Measurements from ENCODE around the gene DIRAS1. TPM values are rescaled to one million over a fixed set of nuclear protein-coding genes. Genes with fewer than 3 reads are reported as not detected.

Gene DIRAS1
- total and polyA plus RNA-seq, 5 donors, result 155 to 176 (median 170) TPM

GRCh38 chr19:2703077-2703437, 18.1 kb downstream of the DIRAS1 start:
- Histone ChIP-seq H3K27ac (ENCODE audit: low read length) (no peak overlapping the region), H3K4me3 (ENCODE audit: low read length) (peak overlapping the region; percentile 82), H3K9me3 (ENCODE audit: control insufficient read depth, low read length) (no peaks in the 10 kb centered on the region), H3K4me1 (ENCODE audit: control insufficient read depth, insufficient read depth, low read length) (peaks cover 3% of the 10 kb centered on the region), H3K27me3 (ENCODE audit: control insufficient read depth, insufficient read depth) (no peaks in the 10 kb centered on the region)
- no peak for DNase-seq
- intact Hi-C loops (cut with DNase I), result no loop called here
- no peak for ATAC-seq
- 80% methylated on average over 5 of the region's 5 CpGs for WGBS

- Histone ChIP-seq H3K9me3 (ENCODE audit: control insufficient read depth, low read length) (no peaks in the 10 kb centered on the region), H3K27me3 (ENCODE audit: control insufficient read depth, insufficient read depth) (no peaks in the 10 kb centered on the region), H3K27ac (ENCODE audit: low read length) (peak within 1 kb of the TSS; percentile 4), H3K4me3 (ENCODE audit: low read length) (peak within 1 kb of the TSS; percentile 82), H3K4me1 (ENCODE audit: control insufficient read depth, insufficient read depth, low read length) (peaks cover 3% of the 10 kb centered on the region)
- peak; percentile 99 to 100 for ATAC-seq
- DNase-seq, result peak; percentile 94 to 98 (median 98)
- intact Hi-C loops (cut with DNase I), result no loop called here
- 3% methylated on average over 77 of the region's 77 CpGs for WGBS
These were observed 18.7 kb downstream of the DIRAS1 start, which contains the start of gene GNG7 for GRCh38 chr19:2702170-2703076. GNG7 (minus strand) TSS chr19:2702694; CDS start chr19:2520688, 182,006 bp downstream.

- intact Hi-C loops (cut with DNase I), result no loop called here
- Histone ChIP-seq H3K4me1 (ENCODE audit: control insufficient read depth, insufficient read depth, low read length) (peaks cover 3% of the 10 kb centered on the region), H3K27me3 (ENCODE audit: control insufficient read depth, insufficient read depth) (no peaks in the 10 kb centered on the region), H3K27ac (ENCODE audit: low read length) (no peak overlapping the region), H3K9me3 (ENCODE audit: control insufficient read depth, low read length) (no peaks in the 10 kb centered on the region), H3K4me3 (ENCODE audit: low read length) (peak overlapping the region; percentile 82)
- ATAC-seq (no peak), DNase-seq (peak in 1 of 3 donors; percentile 14)
- 7% methylated on average over 9 of the region's 9 CpGs for WGBS
These were observed 19.6 kb downstream of the DIRAS1 start for GRCh38 chr19:2701361-2702169.

- Histone ChIP-seq H3K9me3 (ENCODE audit: control insufficient read depth, low read length) (no peaks in the 10 kb centered on the region), H3K4me3 (ENCODE audit: low read length) (no peak overlapping the region), H3K4me1 (ENCODE audit: control insufficient read depth, insufficient read depth, low read length) (peaks cover 3% of the 10 kb centered on the region), H3K27ac (ENCODE audit: low read length) (no peak overlapping the region), H3K27me3 (ENCODE audit: control insufficient read depth, insufficient read depth) (no peaks in the 10 kb centered on the region)
- intact Hi-C loops (cut with DNase I), result no loop called here
- ATAC-seq (no peak), DNase-seq (peak in 1 of 3 donors; percentile 23)
- 30% methylated on average over 26 of the region's 26 CpGs for WGBS
These were observed 20.4 kb downstream of the DIRAS1 start for GRCh38 chr19:2700660-2701360.

- Histone ChIP-seq H3K4me1 (ENCODE audit: control insufficient read depth, insufficient read depth, low read length) (peaks cover 5% of the 10 kb centered on the region), H3K27me3 (ENCODE audit: control insufficient read depth, insufficient read depth) (no peaks in the 10 kb centered on the region), H3K9me3 (ENCODE audit: control insufficient read depth, low read length) (no peaks in the 10 kb centered on the region), H3K4me3 (ENCODE audit: low read length) (no peak overlapping the region), H3K27ac (ENCODE audit: low read length) (no peak overlapping the region)
- WGBS, result 79% methylated on average over 15 of the region's 15 CpGs
- intact Hi-C loops (cut with DNase I), result no loop called here
- peak in 1 of 3 donors; percentile 28 for DNase-seq
- ATAC-seq, result no peak
These were observed 21.6 kb downstream of the DIRAS1 start for GRCh38 chr19:2699413-2700140.

GRCh38 chr19:2694196-2694595, 27.0 kb downstream of the DIRAS1 start:
- H3K27ac ChIP-seq (ENCODE audit: low read length), result peak overlapping the region; percentile 10
- intact Hi-C loops (cut with DNase I), result no loop called here
- 54% methylated on average over 5 of the region's 5 CpGs for WGBS

GRCh38 chr19:2693492-2694160, 27.5 kb downstream of the DIRAS1 start:
- no peak for DNase-seq

More at GRCh38 chr19:2694196-2694595, 27.0 kb downstream of the DIRAS1 start:
- H3K4me1 ChIP-seq (ENCODE audit: control insufficient read depth, insufficient read depth, low read length), result peaks cover 2% of the 10 kb centered on the region
- peak in 1 of 2 donors; percentile 36 for ATAC-seq
- H3K27me3 ChIP-seq (ENCODE audit: control insufficient read depth, insufficient read depth), result no peaks in the 10 kb centered on the region
- H3K4me3 ChIP-seq (ENCODE audit: low read length), result no peak overlapping the region
- no peaks in the 10 kb centered on the region for H3K9me3 ChIP-seq (ENCODE audit: control insufficient read depth, low read length)
- DNase-seq, result no peak

GRCh38 chr19:2691951-2692350, 29.2 kb downstream of the DIRAS1 start:
- intact Hi-C loops (cut with DNase I), result no loop called here
- H3K27me3 ChIP-seq (ENCODE audit: control insufficient read depth, insufficient read depth), result no peaks in the 10 kb centered on the region
- no peak overlapping the region for H3K27ac ChIP-seq (ENCODE audit: low read length)
- peaks cover 2% of the 10 kb centered on the region for H3K4me1 ChIP-seq (ENCODE audit: control insufficient read depth, insufficient read depth, low read length)
- DNase-seq (no peak), ATAC-seq (no peak)
- 87% methylated on average over 9 of the region's 9 CpGs for WGBS
- no peaks in the 10 kb centered on the region for H3K9me3 ChIP-seq (ENCODE audit: control insufficient read depth, low read length)
- H3K4me3 ChIP-seq (ENCODE audit: low read length), result no peak overlapping the region

More at GRCh38 chr19:2693492-2694160, 27.5 kb downstream of the DIRAS1 start:
- no peaks in the 10 kb centered on the region for H3K27me3 ChIP-seq (ENCODE audit: control insufficient read depth, insufficient read depth)
- intact Hi-C loops (cut with DNase I), result no loop called here
- peak overlapping the region; percentile 51 for H3K27ac ChIP-seq (ENCODE audit: low read length)
- WGBS, result 36% methylated on average over 12 of the region's 12 CpGs
- H3K4me3 ChIP-seq (ENCODE audit: low read length), result no peak overlapping the region
- ATAC-seq, result peak in 1 of 2 donors; percentile 35
- H3K4me1 ChIP-seq (ENCODE audit: control insufficient read depth, insufficient read depth, low read length), result peaks cover 2% of the 10 kb centered on the region
- no peaks in the 10 kb centered on the region for H3K9me3 ChIP-seq (ENCODE audit: control insufficient read depth, low read length)

- Histone ChIP-seq H3K27me3 (ENCODE audit: control insufficient read depth, insufficient read depth) (no peaks in the 10 kb centered on the region), H3K9me3 (ENCODE audit: control insufficient read depth, low read length) (no peaks in the 10 kb centered on the region), H3K4me1 (ENCODE audit: control insufficient read depth, insufficient read depth, low read length) (peaks cover 2% of the 10 kb centered on the region), H3K4me3 (ENCODE audit: low read length) (no peak overlapping the region), H3K27ac (ENCODE audit: low read length) (no peak overlapping the region)
- ATAC-seq (no peak), DNase-seq (no peak)
- intact Hi-C loops (cut with DNase I), result no loop called here
- 89% methylated on average over 11 of the region's 11 CpGs for whole genome bisulfite sequencing
These were observed 30.3 kb downstream of the DIRAS1 start for GRCh38 chr19:2690856-2691255.

- H3K4me3 ChIP-seq (ENCODE audit: low read length), result no peak overlapping the region
- ATAC-seq (no peak), DNase-seq (no peak)
- H3K27me3 ChIP-seq (ENCODE audit: control insufficient read depth, insufficient read depth), result no peaks in the 10 kb centered on the region
- H3K27ac ChIP-seq (ENCODE audit: low read length), result no peak overlapping the region
- intact Hi-C loops (cut with DNase I), result no loop called here
- H3K4me1 ChIP-seq (ENCODE audit: control insufficient read depth, insufficient read depth, low read length), result no peaks in the 10 kb centered on the region
- WGBS, result 85% methylated on average over 17 of the region's 17 CpGs
- H3K9me3 ChIP-seq (ENCODE audit: control insufficient read depth, low read length), result no peaks in the 10 kb centered on the region
These were observed 34.8 kb downstream of the DIRAS1 start for GRCh38 chr19:2686360-2686759.

Data from right cardiac atrium (tissue), 5 donors.